ENCODE measurements around the gene MESP1. TPM values are rescaled to one million over a fixed set of nuclear protein-coding genes. Genes with fewer than 3 reads are reported as not detected.

The MESP1 gene
- total RNA-seq, 1 experiment from 2014 or later = 32.9 TPM

- intact Hi-C loops (cut with micrococcal nuclease) = no loop called here
- no TSS peak for BruUV-seq (replicated peaks)
- Histone ChIP-seq H3K4me3 (ENCODE audit: low read length) (no peak overlapping the region), H3K9ac (ENCODE audit: low read length) (no peak overlapping the region), H3K4me1 (ENCODE audit: insufficient read depth, low read length) (peaks cover 44% of the 10 kb centered on the region), H3K9me3 (ENCODE audit: low read length) (no peaks in the 10 kb centered on the region), H3F3A (ENCODE audit: low read length, unreplicated experiment) (no peaks in the 10 kb centered on the region), H2AFZ (ENCODE audit: low read length) (no peak overlapping the region), H4K20me1 (ENCODE audit: low read length) (no peaks in the 10 kb centered on the region), H3K27ac (ENCODE audit: low read length) (peak overlapping the region; percentile 35; the same call in 1 of the 2 replicates), H3K79me2 (ENCODE audit: low read length) (peaks cover 15% of the 10 kb centered on the region), H3K27me3 (ENCODE audit: low read length) (no peaks in the 10 kb centered on the region), H3K9me2 (replicated peaks; ENCODE audit: low read length) (no peaks in the 10 kb centered on the region), H3K4me2 (ENCODE audit: low read length) (no peak overlapping the region), H3K36me3 (ENCODE audit: low read depth, low read length) (no peaks in the 10 kb centered on the region)
- CTCF ChIA-PET = interaction anchor here (0.6 kb wide), 1 partner anchor 19 kb away, joined by 5 read pairs; no protein-coding TSS in a partner anchor
- TF ChIP-seq EZH2 (IDR thresholded peaks at IDR 0.05; ENCODE audit: low read length, unreplicated experiment) = no peak
- no peak for TF ChIP-seq EZH2phosphoT487 (IDR thresholded peaks at IDR 0.05; ENCODE audit: borderline replicate concordance, low read length)
- TF ChIP-seq, protein P1, sequence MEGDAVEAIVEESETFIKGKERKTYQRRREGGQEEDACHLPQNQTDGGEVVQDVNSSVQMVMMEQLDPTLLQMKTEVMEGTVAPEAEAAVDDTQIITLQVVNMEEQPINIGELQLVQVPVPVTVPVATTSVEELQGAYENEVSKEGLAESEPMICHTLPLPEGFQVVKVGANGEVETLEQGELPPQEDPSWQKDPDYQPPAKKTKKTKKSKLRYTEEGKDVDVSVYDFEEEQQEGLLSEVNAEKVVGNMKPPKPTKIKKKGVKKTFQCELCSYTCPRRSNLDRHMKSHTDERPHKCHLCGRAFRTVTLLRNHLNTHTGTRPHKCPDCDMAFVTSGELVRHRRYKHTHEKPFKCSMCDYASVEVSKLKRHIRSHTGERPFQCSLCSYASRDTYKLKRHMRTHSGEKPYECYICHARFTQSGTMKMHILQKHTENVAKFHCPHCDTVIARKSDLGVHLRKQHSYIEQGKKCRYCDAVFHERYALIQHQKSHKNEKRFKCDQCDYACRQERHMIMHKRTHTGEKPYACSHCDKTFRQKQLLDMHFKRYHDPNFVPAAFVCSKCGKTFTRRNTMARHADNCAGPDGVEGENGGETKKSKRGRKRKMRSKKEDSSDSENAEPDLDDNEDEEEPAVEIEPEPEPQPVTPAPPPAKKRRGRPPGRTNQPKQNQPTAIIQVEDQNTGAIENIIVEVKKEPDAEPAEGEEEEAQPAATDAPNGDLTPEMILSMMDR (conservative IDR thresholded peaks at IDR 0.05; ENCODE audit: low read depth, low read length) = no peak
- ATAC-seq = no peak
- POLR2A ChIA-PET (ENCODE audit: unreplicated experiment) = interaction anchor here (0.6 kb wide), 1 partner anchor 158 kb away, joined by 7 read pairs; no protein-coding TSS in a partner anchor
- peak; percentile 65 for DNase-seq
Measured at GRCh38 chr15:89754361-89755154, 3.5 kb upstream of the MESP1 start.

DNA sequence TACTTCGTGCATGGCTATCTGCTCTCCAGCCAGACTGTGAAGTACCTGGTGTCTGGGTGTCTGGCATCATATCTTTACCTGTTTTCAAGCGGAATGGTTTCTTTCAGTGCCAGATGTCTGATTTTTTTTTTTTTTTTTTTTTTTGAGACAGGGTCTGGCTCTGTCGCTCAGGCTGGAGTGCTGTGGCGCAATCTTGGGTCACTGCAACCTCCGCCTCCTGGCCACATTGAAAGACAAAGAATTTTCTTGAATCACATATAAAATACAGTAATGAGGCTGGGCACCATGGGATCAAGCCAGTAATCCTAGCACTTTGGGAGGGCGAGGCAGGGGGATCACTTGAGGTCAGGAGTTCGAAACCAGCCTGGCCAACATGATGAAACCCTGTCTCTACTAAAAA lies 2.8 kb upstream of the MESP1 start:
- H3K27ac ChIP-seq (ENCODE audit: low read length) = no peak overlapping the region
- 0 out of 2 replicates have a peak, but pooled peaks cover 3% of the 10 kb centered on the region for H3K36me3 ChIP-seq (ENCODE audit: low read depth, low read length)
- H3K4me2 ChIP-seq (ENCODE audit: low read length) = no peak overlapping the region
- peaks cover 22% of the 10 kb centered on the region for H3K79me2 ChIP-seq (ENCODE audit: low read length)
- no peaks in the 10 kb centered on the region for H3K27me3 ChIP-seq (ENCODE audit: low read length)
- no peaks in the 10 kb centered on the region for H4K20me1 ChIP-seq (ENCODE audit: low read length)
- no peaks in the 10 kb centered on the region for H3K9me2 ChIP-seq (replicated peaks; ENCODE audit: low read length)
- DNase-seq (no peak), ATAC-seq (no peak)
- no peaks in the 10 kb centered on the region for H3F3A ChIP-seq (ENCODE audit: low read length, unreplicated experiment)
- H3K9ac ChIP-seq (ENCODE audit: low read length) = no peak overlapping the region
- H3K4me1 ChIP-seq (ENCODE audit: insufficient read depth, low read length) = peaks cover 51% of the 10 kb centered on the region
- ChIA-PET CTCF (no interaction called here), POLR2A (ENCODE audit: unreplicated experiment) (interaction anchor here (0.6 kb wide), 1 partner anchor 158 kb away, joined by 7 read pairs; no protein-coding TSS in a partner anchor)
- no peak overlapping the region for H2AFZ ChIP-seq (ENCODE audit: low read length)
- no peaks in the 10 kb centered on the region for H3K9me3 ChIP-seq (ENCODE audit: low read length)
- no peak overlapping the region for H3K4me3 ChIP-seq (ENCODE audit: low read length)
- intact Hi-C loops (cut with micrococcal nuclease) = no loop called here
- BruUV-seq (replicated peaks) = no TSS peak
- TF ChIP-seq, protein P1 (conservative IDR thresholded peaks at IDR 0.05; ENCODE audit: low read depth, low read length) = no peak
- no peak for TF ChIP-seq EZH2 (IDR thresholded peaks at IDR 0.05; ENCODE audit: low read length, unreplicated experiment)
- TF ChIP-seq EZH2phosphoT487 (IDR thresholded peaks at IDR 0.05; ENCODE audit: borderline replicate concordance, low read length) = no peak

DNA sequence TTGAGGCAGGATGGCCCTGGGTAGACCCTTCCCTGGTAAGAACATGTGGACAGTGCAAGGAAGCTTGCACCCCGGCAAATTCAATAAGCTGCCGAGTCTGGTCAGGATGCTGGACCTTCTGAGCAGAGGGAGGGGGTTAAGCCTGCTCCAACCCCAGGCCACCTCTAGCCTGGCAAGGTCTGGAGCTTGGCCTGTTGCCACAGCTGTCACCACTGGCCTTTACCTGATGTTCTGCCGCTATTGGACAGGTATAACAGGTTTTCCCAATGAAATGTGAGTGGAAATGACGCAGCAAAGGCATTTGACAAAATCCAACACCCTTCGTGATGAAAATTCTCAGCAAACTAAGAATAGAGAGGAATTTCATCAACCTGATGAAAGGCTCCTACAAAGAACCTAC lies 699 bp upstream of the MESP1 start:
- ATAC-seq (no peak), DNase-seq (peak; percentile 89)
- Histone ChIP-seq H3K4me1 (ENCODE audit: insufficient read depth, low read length) (peaks cover 69% of the 10 kb centered on the region), H3K9me2 (replicated peaks; ENCODE audit: low read length) (no peaks in the 10 kb centered on the region), H3K4me2 (ENCODE audit: low read length) (peak overlapping the region; percentile 98), H3K9me3 (ENCODE audit: low read length) (no peaks in the 10 kb centered on the region), H3K27ac (ENCODE audit: low read length) (peak overlapping the region; percentile 83), H3K36me3 (ENCODE audit: low read depth, low read length) (0 out of 2 replicates have a peak, but pooled peaks cover 3% of the 10 kb centered on the region), H3K4me3 (ENCODE audit: low read length) (peak overlapping the region; percentile 89; the same call in 1 of the 2 replicates), H3K27me3 (ENCODE audit: low read length) (no peaks in the 10 kb centered on the region), H3K79me2 (ENCODE audit: low read length) (peaks cover 38% of the 10 kb centered on the region), H4K20me1 (ENCODE audit: low read length) (no peaks in the 10 kb centered on the region), H3K9ac (ENCODE audit: low read length) (peak overlapping the region; percentile 89), H3F3A (ENCODE audit: low read length, unreplicated experiment) (no peaks in the 10 kb centered on the region), H2AFZ (ENCODE audit: low read length) (no peak overlapping the region)
- BruUV-seq (replicated peaks) = no TSS peak
- intact Hi-C loops (cut with micrococcal nuclease) = no loop called here
- CTCF ChIA-PET = interaction anchor here (0.6 kb wide), 1 partner anchor 9 kb away, joined by 5 read pairs; no protein-coding TSS in a partner anchor
- TF ChIP-seq, protein P1 (conservative IDR thresholded peaks at IDR 0.05; ENCODE audit: low read depth, low read length) = no peak
- no peak for TF ChIP-seq EZH2phosphoT487 (IDR thresholded peaks at IDR 0.05; ENCODE audit: borderline replicate concordance, low read length)
- TF ChIP-seq EZH2 (IDR thresholded peaks at IDR 0.05; ENCODE audit: low read length, unreplicated experiment) = no peak
- POLR2A ChIA-PET (ENCODE audit: unreplicated experiment) = no interaction called here

Data from PC-3 (cell line).